HG03558 (cell line): ENCODE results near the gene POLR1C.
"Not testable (repeated sequence)": the region's sequence is repeated elsewhere in the genome, so short reads cannot be mapped to it uniquely, and the experiment has no call there.

Experiments
- ATAC-seq: cut with Tn5 transposase; IDR thresholded peaks from one replicate; pipeline ENCODE4 v1.9.1; 2021; ENCODE audit warnings: moderate number of reproducible peaks; ENCODE audit not compliant: unreplicated experiment; ENCODE audit errors: extremely low read depth

The POLR1C gene

GRCh38 chr6:43547222-43547621, 30.3 kb downstream of the POLR1C start:
- ATAC-seq, result no peak

GRCh38 chr6:43557620-43558019, 40.7 kb downstream of the POLR1C start:
- ATAC-seq, result not testable (repeated sequence)

- ATAC-seq, result no peak
Observed at GRCh38 chr6:43559328-43559727, 42.4 kb downstream of the POLR1C start.

GRCh38 chr6:43570876-43571441, 54.1 kb downstream of the POLR1C start:
- no peak for ATAC-seq
